GM18507 (cell line): ENCODE measurements around the gene CRAT.

ENCODE experiments used
- DNase-seq: peaks from one replicate; pipeline ENCODE4 v3.0.0; 2011; ENCODE audit warnings: low read depth; ENCODE audit not compliant: insufficient read length; ENCODE audit errors: extremely low spot score
- FAIRE-seq: peaks from 2 replicates; lab custom pipeline; 2011; peaks lifted over from hg19 to GRCh38; lab: Jason Lieb, UNC

The CRAT gene

DNA sequence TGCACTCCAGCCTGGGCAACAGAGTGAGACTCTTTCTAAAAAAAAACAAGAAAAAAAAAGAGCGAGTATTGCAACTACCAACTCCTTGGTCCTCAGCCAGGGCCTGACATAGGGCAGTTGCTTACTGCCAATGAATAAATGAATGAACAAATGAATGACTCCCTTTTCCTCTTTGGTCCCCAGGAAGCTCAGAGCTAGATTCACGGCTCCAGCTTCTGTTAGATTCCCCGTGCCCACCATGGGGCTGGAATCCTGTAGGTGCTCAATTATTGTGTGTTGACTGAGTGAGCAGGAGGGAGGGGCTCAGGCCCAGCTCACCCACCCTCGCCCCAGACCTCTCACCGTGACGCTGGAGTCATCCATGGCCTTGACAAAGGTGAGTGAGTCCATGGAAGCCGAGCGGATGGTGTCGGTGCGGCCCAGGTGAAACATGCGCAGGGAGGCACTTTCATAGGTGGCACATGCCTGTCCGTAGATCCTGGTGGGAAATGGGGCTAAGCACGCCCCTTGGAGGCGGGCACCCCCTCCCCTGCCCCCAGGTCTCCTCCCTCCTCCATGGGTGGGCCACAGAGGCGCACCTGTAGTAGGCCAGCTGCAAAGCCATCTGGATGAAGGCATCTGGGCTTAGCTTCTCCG is 12.8 kb downstream of the CRAT start:
- no peak for FAIRE-seq
- DNase-seq, result no peak

DNA sequence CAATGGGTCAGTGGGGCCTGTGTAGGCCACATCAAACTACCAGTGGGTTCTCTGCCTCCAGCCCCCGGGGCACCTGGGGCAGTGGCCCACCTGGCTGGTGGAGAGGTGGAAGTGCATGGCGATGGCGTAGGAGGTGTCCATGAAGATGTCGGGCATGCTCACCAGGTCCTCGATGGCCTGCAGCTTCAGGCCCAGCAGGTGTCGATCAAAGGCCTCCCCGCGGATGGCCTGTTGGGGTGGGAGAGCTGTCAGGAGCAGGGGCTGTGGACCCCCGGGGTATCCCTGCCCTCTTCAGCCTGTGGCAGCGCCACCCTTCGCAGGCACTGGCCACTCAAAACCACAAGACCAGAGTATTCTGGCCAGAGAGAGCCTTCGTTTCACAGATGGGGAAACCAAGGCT is 14.7 kb downstream of the CRAT start:
- FAIRE-seq, result no peak
- DNase-seq, result no peak

DNA sequence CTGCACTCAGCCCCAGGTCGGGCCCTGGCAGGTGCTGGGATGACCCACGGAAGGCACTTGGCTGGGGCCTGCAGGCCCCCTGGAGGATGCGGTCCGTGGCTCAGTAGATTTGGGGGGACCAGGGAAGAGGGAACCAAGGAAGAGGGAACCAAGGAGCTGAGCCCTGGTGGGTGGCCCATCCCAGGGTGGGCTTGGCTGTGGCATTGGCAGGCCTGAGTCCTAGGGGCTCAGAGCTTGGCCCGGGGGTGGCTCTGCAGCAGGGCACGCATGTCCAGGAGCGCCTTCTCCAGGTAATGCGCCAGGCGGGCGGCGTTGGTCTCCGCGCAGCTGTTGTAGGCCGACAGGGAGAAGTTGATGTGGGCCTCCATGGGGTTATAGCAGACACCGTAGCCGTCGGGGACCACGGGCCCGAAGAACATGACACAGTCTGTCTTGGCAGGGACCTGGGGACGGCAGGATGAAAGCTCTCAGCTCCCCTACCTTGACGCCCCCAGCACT is 15.4 kb downstream of the CRAT start:
- no peak for FAIRE-seq
- no peak for DNase-seq

DNA sequence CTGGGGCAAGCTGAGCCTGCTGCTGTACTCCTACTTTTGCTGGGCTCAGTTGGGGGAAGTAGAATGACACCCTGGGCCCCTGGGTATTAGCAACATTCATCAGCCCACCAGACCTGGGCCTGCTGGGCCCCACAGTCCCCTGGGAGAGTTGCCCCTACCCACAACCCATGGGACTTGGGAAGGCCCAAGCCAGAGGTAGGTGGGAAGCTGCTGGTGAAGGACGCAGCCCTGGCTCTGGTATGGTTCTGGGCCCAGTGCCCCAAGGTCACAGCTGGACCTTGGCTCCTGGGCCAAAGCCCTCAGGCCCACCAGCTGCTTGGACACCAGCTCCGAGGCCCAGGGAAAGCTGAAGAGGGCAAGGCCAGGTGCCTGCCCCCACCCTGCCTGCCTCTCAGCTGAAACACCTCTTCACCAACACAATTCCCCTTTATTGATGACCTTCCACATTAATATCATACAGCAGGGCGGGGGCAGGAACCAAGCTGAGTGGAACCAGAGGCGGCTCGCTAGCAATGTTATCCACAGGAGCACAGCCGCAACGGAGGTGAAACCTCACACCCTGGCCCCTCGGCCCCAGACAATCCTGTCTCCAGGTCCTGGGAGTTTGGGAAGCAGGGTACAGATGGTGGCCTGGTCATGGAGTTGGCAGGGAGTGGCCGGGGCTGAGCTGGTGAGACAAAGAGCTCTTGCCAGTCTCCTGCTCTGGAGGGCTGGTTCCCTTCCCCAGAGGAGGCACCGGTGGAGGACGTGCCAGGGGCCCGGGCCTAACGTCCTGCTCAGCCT is 16.0 kb downstream of the CRAT start:
- DNase-seq, result no peak
- no peak for FAIRE-seq

DNA sequence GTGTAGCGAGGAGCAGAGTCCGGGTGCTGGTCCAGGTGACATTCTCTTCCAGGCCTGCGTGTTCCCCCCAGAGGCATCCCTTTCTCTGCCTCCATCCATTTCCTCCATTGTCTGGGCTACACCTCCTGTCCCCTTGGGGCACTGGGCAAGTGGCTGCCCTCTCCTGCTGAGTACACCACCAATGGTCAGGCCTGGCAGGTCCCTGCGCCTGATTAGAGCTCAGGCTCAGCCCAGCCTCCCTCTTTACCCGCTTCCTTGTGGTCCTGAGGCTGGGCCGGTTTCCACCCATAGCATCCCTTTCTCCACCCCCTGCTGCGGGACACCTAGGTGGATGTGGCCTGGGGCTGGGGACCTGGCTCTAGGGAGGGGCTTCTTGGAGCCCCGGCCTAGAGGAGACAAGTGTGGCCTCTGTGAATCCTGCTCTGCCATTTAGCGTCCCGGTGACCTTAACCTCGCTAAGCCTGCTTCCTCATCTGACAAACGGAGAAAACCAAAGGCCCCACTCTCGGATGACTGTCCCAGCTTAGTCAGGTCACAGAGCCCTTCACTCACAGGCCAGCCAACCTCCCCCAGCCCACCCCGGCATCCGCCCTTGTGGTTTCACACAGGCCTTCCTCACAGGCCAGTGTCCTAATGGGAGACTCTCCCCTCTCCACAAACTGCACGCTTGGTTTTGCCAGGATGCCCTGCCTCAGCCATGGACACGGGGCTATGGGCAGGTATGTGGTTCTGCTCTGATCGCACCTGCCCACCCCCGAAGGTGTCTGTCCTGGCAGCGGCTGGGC is 16.8 kb downstream of the CRAT start:
- FAIRE-seq, result no peak
- no peak for DNase-seq

DNA sequence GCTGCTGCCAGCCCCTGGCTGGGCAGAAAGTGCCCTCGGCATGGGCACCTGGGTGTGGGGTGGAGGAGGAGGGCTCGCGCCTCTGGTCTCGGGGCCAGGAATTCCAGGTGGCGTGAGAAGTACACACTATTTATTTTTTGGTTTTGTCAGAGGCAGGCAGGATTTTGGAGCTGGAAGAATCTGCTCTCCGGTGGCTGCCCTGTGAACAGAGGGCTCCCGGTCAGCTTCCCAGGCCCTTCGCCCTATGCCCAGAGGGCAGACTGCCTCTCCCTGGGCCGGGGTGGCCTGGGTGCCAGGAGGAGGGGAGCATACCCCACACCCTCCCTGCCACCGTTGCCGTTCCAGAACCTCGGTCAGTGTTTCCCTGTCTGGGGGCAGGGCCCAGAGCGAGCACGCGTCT is 21.3 kb downstream of the CRAT start:
- no peak for DNase-seq
- no peak for FAIRE-seq

DNA sequence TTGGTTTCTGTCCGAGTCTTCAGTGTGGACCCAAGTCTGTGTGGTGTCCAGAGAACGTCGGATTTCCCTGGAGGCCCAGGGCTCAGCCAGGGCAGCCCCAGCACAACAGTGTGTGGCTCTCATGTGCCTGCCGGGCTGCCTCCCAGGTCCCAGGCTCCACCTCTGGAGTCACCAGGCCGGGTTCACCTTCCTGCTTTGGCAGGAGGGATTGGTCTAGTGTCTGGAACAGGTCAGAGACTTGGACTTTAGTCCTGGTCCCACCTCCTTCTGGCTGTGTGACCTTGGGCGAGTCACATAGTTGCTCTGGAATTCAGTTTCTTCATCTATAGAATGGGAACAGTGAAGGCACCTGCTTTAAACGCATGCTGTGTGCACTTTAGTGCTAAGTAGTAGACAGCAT is 26.5 kb downstream of the CRAT start:
- no peak for DNase-seq
- no peak for FAIRE-seq

DNA sequence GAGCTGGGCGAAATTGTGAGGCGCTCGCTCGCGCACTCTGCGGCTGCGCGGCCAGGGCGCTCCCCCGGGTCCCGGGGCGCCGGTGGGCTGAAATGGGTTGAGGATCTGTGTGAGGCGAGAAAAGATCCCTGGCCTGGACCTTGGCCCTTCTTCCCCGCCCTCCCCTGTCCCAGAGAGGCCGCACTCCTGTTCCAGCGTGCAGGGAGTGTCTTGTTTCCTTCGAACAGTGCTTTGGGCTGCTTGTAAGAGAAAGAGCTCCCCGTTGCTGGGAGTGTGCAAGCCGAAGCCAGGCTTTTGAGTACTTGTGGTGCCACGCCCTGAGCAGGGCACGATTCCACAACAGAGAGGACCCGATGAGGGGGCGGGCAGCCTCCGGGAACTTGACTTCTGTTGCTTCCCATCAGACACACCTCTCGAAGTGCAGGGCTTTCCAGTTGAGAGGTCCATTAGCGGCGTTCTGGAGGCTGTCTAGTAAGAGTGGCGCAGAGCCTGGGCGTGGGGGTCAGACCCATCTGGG is 29.1 kb downstream of the CRAT start:
- FAIRE-seq (no peak), DNase-seq (peak; percentile 94)

DNA sequence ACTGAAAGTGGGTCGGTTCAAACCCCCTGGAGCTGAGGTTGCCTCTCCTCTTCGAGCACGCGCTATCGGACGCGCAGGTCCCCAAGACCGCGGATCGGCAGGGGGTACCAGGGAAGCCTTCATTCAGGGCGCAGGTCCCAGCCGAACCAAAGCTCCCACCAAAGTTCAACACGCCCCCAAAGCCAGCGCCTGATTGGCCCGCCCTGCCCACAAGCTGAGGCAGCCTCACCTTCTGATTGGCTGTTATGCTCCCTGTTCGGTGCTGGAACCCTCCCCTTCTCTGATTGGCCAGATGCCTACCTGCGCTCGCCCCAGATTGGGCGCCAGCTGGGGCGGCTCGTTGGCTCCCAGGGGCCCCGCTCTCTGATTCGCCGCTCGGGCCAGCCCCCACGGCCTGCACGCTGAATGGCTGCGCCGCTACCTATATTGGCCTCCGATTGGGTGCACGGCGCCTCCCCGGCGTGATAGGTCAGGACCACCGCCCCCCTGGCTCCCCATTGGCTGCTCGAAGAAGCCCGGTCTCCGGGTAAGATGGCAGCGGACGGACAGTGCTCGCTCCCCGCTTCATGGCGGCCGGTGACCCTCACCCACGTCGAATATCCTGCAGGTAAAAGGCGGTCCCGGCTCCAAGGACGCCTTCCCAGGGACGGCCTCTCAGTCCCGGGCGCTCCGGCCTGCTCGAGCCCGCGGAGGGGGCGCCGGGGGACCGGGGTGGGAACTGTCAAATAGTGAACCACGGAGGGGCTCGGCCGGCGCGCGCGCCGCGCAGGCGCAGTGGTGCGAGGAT is 29.8 kb downstream of the CRAT start, which contains the start of gene DOLPP1:
DOLPP1 (plus strand) TSS at position 511 of the 787 bp plus-strand sequence; CDS start at position 532, 21 bp downstream.
- DNase-seq (peak; percentile 99), FAIRE-seq (peak; percentile 98)

DNA sequence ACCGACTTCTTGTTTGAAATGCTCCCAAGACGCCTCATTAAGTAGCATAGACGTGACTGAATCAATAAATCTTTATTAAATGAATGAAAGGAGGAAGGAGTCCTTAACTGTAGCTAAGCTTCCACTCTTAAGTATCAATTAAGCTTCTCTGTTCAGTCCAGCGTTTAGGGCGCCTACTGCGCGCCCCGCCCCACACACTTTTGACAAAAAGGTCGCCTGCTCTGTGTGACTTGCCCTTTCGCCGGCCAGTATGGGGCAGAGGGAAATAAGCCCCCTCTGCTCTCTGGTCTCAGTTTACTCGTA is 30.3 kb downstream of the CRAT start:
- DNase-seq (no peak), FAIRE-seq (no peak)

DNA sequence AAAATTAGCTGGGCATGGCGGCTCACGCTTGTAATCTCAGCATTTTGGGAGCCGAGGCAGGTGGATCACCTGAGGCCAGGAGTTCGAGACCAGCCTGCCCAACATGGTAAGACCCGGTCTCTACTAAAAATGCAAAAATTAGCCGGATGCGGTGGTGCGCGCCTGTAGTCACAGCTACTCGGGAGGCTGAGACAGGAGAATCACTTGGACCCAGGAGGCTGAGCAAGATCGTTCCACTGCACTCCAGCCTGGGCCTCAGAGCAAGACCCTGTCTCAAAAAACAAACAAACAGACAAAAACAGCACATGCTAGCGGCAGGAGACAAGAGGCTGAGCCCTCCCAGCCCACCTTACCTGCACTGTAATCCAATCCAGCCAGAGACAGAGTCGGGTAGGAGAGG is 30.8 kb downstream of the CRAT start:
- FAIRE-seq (no peak), DNase-seq (no peak)

DNA sequence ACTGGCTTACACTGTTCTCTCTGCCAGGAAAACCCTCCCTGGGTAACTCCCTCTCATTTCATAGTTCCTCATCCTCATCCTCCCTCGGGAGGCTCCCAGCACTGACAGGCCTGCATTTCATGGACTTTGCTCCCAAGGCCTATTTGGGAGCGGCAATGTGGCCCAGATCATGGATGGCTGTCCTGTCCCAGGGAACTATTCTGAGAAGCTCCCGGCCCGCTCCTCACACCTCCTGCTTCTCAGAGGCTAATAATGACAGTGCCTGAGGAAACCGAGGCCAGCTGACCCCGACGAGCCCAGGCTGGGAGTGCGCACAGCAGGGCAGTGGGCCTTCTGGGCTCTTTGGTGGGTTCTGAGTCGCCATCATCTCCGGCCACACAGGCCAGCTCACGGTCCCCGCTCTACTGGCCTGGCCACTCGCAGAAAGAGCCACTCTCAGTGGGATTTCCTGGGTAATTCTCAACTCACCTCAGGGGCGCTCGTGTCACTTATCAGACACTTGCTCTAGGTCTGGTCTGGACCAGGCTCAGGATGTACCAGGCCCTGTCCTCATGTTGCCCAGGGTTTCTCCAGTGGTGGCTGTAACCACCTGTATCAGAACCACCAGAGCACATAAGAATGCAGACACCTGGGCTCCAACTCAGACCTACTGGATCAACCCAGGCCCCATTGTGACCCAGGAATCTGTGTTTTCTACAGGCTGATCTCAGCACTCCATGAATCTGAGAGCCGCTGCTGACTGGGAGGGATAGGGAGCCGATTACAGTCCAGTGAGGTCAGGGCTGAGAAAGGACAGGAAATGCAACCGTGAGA is 31.7 kb downstream of the CRAT start:
- DNase-seq, result no peak
- FAIRE-seq, result no peak

DNA sequence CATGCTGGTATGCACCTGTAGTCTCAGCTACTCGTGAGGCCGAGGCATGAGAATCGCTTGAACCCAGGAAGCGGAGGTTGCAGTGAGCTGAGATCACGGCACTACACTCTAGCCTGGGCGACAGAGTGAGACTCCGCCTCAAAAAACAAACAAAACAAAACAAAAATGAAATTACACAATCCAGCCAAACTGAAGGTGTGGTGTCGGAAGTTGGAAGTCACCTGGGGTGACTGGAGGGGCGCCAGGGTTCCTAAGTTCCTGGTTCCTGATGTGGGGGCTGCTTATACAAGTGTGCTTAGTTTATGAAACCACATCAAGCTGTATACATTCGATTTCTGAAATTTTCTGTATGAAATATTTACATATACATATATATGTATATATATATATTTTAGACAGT is 33.4 kb downstream of the CRAT start:
- no peak for DNase-seq
- FAIRE-seq, result no peak

DNA sequence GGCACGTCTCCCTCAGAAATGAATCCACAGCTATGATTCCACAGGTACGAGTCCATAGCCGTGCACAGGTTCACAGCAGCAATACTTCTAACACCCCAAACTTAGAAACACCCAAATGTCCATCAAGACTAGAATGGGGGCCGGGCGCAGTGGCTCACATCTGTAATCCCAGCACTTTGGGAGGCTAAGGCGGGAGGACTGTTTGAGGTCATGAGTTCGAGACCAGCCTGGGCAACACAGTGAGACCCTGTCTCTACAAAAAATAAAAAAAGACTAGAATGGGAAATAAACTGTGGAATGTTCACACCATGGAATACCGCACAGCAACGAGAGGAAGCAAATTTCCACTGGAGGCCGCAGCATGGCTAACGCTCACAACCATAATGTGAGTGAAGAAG is 34.0 kb downstream of the CRAT start:
- DNase-seq, result no peak
- no peak for FAIRE-seq

DNA sequence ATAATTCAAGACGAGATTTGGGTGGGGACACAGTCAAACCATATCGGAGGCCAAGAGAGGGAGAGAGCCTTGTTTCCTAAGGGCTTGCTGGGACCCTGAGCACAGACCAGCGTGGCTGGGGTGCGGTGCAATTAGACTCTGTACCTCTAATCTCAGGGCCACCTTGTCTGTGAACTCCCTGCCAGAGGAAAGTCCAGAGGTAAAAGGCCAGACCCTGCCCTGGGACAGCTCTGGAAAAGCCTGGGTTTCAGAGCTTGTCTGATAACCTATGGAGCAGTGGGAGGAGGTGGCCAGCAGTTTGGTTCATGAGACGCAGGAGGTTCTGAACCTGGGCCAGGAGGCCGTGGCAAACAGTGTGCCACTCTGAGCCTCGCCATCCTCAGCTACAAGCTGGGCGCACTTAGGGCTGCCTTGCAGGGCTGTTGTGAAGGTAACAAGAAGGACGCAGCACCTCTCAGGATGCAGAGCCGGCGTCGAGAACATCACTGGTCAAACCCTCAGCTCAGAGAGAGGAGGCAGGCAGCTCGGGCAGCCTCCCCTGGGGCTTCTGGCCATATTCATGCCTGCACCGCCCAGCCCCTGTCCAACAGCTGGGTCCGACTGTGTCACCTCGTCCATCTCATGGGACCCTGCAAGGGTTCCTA is 34.5 kb downstream of the CRAT start:
- no peak for DNase-seq
- FAIRE-seq, result no peak

DNA sequence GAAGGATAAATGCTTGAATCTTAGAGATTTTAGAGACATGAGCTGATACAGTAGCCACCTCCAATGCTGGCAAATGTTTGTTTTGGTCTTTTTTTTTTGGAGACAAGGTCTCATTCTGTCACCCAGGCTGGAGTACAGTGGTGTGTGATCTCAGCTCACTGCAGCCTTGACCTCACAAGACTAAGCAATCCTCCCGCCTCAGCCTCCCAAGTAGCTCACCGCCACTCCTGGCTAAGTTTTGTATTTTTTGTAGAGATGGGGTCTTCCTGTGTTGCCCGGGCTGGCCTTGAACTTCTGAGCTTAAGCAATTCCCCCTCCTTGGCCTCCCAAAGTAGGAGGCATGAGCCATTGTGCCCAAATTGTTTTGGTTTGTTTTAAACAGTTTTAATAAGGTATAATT is 36.5 kb downstream of the CRAT start:
- FAIRE-seq (no peak), DNase-seq (no peak)

DNA sequence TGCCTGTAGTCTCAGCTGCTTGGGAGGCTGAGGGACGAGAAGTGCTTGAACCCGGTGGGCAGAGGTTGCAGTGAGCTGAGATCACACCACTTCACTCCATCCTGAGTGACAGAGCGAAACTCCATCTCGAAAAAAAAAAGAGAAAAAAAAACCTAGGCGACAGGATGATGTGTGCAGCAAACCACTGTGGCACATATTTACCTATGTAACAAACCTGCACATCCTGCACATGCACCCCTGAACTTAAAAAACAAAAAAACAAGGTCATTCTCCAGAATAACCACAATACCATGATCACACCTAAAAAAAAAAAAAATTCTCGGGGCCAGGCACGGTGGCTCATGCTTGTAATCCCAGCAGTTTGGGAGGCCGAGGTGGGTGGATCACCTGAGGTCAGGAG is 37.2 kb downstream of the CRAT start:
- FAIRE-seq (no peak), DNase-seq (no peak)

DNA sequence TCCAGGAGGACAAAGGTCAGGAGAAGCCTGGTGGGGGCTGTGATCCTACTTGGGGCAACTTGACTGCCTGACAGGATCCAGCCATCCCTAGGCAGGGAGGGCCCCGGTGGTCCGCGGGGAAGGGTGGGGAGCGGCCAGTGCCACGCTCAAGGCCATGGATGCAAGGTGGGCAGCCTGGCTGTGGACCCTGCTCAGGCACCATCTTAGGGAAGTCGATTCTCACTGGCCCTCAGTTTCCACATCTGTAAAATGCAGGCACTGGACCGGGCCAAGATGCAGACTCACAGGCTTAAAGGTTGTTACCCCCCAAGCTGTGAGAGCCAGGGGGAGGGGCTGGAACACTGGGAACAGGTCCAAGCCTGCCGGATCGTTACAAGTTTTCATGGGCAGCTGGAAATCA is 38.4 kb downstream of the CRAT start:
- FAIRE-seq, result no peak
- no peak for DNase-seq
